GF-D8 (cell line): ENCODE results near the gene DCXR.
A peak's percentile ranks its signal among the peaks of the same experiment; 100 is the strongest.

Experiments used
- DNase-seq: peaks from one replicate; lab custom pipeline; 2025; lab: John Stamatoyannopoulos, UW

The DCXR gene

DNA sequence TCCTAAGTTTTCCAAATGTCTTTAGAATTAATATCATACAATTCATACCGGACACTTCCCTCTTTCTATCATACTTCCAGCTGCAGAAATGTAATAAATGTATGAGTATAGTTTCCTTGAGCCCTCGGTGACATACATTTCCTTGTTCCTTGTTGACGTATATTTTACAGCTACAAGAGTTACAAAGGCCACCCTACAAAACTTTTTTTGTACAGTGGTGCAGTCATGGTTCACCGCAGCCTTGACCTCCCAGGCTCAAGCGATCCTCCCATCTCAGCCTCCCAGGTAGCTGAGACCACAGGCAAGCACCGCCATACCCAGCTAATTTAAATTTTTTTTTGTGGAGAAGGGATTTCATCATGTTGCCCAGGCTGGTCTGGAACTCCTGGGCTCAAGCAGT lies 35.3 kb upstream of the DCXR start:
- DNase-seq: no peak

DNA sequence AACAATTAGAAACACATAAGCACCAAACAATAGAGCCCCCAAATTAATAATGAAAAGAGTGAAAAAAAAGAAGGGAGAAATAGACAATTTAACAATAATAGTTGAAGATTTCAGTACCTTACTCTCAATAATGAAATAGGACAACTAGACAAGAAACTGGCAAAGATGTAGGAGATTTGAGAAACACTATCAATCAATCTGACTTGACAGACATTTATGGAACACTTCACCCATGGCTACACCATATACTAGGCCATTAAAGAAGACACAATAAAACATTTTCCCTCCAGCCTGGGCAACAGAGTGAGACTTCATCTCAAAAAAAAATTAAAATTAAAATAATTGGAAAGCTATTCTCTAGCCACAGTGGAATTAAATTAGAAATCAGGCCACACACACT lies 33.1 kb upstream of the DCXR start:
- DNase-seq: no peak

DNA sequence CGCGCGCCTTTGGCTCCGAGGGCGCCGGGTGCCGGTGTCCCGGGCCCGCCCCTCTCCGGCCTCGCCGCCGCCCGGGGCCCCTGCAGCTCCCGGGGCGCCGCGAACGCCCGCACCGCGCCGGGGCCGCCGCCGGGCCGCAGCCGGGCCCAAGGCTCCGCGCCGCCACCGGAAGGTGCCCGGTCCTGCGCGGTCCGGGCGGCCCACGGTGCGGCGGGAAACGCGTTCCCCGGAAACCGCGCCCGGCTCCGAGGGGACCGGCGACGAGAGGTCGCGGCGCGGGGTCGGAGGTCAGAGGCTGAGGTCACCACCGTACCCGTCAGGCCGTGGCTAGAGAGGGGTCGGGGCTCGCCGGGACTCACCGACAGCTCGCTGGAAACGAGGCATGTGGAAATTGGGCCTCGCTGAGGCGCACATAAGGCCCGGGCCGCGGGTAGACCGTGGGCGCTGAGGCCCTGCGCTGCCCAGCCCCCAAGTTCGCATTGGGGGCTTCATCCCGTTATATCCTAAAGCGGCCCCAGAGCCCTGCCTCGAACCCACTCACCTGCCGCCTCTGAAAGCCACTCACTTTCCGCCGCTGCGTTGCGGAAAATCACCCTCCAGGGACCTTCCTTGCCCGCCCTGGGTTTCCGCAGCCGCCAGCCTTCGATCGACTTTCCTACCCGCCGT lies 28.3 kb upstream of the DCXR start, which contains the start of gene DUS1L:
DUS1L (minus strand) TSS at position 167 of the 666 bp plus-strand sequence. CDS start 745 bp downstream, outside the sequence.
- peak; percentile 10 for DNase-seq

DNA sequence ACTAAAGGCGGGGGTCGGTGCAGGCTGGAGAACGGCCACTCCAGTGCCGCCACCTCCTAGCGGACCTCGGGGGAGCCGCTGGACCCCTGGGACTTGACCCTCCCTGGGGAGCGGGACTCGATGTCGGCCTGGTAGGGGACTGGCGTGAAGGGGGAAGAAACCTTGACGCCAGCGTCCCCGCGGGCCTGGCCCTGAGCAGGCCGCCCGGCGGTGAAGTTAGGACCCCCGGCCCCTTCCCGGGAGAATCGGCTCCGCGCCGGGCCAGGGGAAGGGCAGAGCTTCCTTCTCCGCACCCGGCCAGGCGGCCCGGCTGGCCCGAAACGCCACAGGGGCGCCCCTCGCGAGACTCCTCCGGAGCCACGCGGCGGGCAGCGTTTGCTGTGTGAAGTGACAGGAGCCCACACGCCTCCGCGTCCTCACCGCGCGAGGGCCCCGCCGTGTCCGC lies 27.7 kb upstream of the DCXR start:
- no peak for DNase-seq

DNA sequence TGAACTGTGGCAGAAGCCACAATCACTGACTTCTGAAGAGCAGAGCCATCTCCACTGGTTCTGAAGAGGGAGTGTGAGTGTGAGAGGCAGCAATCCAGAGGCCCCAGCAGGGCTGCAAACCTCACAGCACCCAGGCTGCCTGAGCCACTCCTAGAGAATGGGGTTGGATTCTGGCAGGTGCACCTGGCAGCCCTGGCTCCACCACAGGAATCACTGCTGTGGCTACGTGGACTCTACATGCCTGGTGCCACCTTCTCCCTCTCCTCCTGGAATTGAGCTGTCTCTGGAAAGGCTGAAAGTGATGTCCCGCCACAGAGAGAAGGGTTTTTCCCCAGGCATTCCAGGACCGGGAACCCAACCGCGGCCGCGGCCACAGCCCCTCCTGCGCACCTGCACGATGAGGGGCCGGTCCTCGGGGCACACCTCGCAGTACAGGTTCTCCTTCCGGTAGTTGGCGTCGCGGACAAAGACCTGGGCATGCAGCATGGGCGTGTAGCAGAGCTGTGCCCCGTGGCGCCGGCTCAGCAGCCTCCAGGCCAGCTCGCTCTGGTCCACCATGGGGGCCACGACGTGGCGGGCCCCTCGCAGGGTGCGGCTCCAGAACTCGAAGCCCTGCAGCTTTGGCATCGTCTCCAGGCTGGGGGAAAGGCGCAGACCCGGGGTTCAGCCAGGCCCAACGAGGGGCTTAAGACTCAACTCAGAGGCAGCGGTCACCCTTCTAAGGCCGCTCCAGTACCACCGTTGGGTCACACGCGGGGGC lies 27.1 kb upstream of the DCXR start:
- DNase-seq: no peak

DNA sequence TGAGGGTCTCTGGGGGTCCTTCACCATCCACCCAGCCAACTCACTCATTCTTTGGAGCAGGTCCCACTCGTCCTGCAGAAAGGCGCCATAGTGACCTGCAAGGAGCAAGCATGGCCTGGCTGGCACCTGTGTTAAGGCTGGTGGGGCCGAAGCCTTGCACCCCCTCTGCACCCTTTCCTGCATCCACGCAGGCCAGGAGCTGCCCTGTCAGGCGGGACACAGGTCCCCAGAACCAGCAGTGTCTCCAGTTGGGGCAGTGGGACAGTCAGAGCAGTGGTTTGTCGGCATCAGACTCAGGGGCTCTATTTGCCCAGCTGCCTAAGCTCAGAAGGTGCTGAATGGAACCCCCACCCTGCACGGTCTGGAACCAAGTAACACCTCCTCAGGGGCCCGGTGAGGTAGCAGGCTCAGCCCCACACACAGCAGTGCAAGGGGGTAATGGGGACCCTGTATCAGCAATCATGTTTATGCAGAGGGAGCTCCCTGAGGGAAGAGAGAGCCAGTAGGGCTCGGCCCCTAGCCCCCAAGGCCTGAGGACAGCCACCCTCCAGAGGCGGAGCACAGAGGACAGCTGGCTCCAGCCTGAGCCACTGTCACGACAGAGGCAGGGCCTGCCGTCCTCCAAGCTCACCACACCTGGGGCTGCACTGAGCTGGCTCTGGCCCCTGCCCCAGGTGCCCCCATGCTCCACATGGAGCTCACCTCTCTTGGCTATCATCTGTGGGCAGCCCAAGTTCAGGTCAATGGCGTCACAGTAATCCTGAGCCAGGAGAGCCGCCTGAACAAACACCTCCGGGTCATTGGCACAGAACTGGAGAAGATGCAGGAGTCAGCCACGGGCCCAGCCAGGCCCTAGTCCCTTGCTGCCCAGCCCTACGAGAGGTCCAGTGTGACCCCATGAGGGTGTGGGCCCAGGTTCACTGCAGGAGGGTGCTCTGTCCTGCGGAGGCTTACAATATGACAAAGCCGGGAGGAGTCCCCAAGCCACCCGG lies 26.2 kb upstream of the DCXR start:
- DNase-seq: no peak

DNA sequence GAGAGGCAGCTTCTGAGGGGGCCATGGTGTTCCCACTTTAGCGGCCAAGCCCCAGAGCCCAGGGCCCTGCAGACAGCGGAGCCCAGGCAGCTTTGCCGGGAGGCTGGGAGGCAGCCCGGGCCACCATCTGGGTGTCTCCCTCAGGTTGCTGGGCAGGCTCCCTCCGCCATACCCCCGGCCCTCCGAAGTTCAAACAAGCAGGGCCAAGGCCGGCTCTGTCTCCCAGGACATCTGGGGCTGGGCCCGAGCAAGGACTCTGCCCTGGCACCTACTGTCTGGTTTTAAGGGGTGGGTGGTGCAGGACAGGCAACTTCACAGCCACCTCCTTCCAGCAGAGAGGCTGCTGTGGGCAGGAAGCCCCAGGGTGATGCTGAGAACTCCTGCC lies 25.5 kb upstream of the DCXR start:
- no peak for DNase-seq

DNA sequence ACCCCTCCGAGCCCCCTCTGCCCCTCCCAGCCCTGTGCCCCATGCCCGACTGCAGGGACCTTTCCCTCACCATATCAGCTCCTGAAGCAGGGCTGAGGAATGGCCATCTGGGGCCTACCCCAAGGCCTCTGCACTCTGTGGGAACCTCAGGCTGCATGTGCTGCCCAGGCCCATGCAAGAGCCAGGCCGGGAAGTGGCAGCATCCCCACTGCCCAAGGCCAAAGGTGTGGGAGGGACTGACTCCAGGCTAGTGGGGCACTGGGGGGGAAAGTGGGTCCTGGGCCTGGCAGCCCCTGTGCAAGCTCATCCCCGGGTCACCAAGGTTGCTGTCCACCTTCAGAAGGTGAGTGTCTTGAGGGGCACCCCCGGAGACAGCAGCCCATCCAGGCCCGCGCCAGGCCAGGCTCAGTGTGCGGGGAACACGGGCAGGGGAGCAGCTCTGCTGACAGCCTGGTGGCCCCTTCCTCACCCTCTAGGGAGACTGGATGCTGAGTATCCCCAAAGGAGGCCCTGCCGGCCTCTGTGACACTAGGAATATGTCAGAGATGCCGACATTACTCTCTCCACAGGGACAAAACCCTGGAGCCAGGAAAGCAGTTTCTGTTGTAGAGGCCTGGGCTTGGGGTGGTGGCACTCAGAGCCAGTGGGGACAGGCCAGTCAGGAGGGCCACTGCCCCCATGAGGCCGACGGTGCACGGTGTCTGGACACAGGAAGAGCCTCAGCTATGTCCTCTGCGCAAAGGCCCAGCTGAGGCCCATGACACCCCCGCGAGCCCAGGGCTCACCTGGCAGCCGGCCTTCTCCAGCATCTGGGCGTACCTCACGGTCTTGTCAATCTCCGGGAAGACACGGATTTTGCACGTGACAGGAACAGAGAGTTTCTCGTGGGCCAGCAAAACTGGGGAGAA lies 24.8 kb upstream of the DCXR start:
- no peak for DNase-seq

DNA sequence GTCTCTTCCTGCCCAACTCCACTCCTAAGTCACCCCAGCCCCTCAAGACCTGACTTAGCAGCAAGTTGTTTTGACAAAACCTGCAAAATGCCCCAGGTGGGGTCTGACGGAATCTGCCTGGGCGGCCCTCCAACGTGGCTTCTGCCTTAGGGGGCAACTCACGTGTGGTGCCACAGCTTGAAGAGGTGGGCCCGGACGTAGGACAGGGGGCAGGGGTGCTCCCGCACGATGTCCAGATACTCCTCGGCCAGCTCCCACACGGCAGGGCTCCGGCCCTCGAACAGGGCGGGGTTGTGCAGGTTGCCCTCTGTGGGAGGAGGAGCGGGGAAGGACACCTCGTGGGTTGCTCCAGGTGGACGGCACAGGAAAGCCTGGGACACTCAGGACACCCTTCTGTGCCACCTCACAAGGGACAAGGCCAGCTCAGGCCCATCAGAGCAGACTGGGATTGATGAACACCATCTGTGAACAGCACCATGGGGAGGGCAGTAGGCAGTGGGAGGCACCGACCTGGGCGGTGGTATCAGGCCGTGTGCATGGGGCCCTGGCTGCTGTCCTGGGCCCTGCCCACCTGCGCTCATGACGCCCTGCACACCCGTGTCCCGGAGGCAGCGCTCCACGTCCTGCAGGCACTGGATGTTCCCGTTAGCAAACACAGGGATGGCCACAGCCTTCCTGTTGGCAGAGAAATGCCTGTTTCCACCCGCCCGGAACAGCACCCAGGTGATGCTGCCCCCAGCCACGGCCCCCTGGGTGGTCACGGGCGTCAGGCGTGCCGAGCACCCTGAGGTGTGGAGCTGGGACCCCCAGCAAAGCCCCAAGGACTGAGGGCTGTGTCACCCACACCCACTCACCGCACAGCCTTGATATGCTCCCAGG lies 23.8 kb upstream of the DCXR start:
- DNase-seq: no peak

DNA sequence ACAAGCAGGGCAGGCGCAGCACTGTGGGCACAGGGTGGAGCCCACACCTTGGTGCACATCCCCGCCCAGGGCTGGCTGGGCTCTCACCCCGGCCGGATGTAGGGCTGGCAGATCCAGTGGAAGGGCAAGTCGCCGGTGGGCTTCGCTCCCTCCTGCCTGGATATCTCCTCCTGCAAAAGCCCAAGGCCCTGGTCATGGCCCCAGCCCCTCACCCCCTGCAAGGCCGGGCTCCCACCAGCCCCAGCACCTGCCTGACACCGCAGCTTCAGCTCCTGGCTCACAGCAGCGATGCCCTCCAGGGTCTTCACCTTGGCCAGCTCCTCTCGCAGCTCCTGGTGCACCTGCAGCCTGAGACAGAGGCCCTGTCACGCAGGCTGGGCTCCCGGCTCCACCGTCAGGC lies 23.1 kb upstream of the DCXR start:
- no peak for DNase-seq

DNA sequence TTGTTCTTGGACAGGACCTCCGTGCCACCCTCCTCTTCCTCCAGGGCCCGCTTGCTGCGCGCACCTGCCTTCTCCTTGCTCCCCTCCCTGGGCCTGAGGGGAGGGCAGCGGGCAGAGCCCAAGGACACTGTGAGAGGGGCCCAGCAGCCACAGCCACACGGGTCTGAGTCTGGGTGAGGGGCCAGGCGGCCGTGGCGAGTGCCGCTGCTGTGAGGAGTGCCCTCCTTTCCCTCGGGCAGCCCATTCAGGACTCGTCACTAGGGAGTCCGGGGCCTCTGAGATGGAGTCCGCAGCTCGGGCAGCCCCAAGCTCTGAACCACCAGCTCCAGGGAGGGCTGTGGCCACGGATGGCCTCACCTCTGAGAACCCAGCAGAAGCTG lies 22.5 kb upstream of the DCXR start:
- no peak for DNase-seq

DNA sequence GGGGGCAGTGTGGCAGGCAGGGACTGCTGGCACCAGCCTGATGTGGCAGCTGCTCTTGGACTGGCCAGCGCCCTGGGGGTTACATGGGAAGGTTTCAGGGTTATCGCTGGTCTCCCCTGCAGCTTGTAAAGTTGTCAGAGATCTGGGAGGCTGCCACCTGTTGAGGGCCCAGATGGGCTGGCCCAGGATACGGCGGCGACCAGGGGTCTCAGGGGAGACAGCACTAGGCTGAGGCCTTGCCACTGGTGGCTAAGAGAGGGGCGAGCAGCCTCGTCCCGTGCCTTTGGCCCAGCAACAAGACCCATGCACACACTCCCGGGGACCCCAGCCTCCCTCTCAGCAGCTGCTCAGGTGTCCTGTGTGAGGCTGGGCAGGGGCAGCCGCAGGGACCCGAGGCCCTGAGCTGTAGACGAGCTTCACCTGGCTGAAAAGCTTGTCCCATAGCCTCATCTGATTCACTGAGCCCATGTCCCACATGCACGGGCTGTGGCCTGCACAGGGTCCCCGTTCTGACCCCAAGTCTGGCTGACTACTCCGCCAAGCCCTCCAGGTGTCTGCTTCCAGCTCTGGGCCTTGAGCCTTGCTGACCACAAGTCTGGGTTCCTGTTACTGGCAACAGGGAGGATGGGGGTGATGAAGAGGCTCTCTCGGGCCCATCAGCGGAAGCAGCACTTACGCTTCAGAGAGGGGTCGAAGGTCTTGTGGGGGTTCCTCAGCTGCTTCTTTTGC lies 21.9 kb upstream of the DCXR start:
- DNase-seq: no peak

DNA sequence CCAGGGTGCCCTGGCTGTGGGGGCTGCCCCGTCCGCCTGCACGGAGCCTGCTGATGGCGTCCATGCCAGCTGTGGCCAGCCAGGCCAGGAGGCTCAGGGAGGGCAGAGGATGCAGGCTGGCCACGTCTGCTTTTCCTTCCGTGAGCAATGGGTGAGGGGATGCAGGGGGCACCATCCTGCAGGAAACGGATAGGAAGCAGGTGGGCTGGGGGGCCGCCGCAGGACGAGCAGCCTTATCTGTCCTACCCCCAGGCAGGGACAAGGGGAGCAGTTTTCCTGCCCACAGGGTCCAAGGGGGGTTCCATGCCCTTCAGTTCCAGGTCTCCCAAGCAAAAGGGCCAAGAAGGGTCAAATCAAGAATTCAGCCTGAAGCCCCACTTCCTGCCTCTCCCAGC lies 21.4 kb upstream of the DCXR start:
- DNase-seq: no peak

DNA sequence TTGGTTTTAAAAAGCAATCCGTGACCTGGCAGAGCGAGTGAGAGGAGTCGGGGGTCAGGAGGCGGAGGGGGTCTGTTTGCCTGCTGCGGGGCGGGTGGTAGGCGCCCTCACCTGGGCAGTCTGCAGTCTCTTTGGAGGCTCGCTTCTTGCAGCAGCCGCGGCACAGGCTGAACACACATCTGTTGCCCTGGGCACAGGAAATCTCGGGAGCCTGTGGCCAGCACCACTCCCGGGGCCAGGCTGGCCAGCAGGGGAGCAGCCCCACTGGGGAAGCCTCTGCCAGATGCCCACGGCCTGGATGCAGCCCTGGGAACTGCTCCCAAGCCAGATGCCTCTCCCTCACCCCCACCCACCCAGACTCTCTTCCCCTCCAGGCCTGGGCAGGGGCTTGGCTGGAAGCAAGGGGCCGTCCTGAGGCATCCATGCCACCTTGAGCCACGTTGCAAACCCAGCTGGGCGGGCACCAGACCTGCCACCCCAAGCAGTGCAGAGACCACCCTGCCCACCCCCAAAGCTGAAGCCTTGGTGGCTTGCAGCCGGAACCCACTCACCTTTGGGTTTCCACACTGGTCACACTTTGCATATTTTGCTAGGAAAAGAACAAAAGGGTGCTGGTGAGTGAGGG lies 20.8 kb upstream of the DCXR start:
- no peak for DNase-seq

DNA sequence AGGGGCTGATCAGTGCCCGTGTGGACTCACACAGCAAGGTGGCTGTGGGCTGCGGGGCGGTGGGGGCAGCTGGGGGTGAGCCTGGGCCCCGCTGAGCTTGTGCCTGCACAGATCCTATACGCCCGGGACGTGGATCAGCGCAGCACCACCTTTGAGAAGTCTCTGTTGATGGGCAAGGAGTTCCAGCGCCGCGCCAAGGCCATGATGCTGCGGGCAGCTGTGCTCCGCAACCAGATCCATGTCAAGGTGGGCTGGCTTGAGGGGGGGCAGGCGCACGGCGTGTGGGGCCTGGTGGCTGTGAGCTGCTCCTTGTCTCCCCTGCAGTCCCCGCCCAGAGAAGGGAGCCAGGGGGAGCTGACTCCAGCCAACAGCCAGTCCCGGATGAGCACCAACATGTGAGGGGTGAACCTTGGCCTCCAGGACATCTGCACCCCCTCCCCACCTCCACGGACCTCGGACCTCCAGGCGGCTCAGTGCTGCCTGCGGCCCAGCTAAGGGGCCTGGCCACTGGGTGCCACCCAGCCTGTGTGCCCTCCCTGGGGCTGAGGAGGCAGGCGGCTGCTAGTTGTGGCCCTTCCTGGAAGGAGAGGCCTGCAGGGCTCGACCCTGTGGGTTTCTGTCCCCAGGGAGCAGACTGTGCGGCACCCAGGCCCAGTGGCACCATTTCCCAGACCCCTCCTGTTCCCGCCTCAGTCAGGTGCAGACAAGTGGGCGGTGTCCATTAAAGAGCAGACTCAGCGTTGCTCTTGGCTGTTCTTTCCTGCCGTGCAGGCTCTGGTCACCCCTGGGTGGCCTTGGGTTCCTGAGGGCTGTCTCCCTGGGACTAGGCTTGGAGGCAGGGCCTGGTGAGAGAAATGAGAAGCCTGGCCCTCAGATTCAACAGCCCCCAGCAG lies 19.5 kb upstream of the DCXR start:
- no peak for DNase-seq

DNA sequence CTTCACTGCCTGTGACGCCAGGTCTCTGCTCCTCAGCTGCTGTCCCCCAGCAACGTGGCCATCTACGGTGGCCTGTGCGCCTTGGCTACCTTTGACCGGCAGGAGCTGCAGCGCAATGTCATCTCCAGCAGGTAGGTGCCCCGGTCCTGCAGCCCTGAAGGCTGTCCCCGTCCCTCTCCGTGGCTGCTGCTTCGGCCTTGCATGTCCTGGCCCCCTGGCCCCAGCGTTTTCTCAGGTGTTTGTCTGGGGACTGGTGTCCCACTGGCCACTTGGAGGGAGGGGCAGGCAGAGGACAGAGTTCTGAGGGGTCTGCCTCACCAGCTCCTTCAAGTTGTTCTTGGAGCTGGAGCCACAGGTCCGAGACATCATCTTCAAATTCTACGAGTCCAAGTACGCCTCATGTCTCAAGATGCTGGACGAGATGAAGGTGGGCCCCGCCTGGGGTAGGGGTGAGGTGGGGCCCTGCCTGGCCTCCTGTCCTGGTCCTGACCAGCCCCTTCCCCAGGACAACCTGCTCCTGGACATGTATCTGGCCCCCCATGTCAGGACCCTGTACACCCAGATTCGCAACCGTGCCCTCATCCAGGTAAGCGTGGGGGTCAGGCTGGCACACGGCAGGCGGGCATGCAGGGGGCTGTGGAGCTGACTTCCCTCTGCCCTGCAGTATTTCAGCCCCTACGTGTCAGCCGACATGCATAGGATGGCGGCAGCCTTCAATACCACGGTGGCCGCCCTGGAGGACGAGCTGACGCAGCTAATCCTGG lies 18.6 kb upstream of the DCXR start:
- no peak for DNase-seq
